Aortic smooth muscle cell (primary cell): ENCODE data around the gene ARL4D. TPM values are rescaled to one million over a fixed set of nuclear protein-coding genes. Genes with fewer than 3 reads are reported as not detected.

Source experiments
- total RNA-seq: library from RNA; depleted of rRNA; stranded (reverse); fragments of >200 nt; gene quantifications from 2 replicates; pipeline ENCODE4 v1.2.3, GENCODE V29; 2014

The ARL4D gene
- total RNA-seq: 16.9 and 19.5 TPM in 2 replicates

GRCh38 chr17:43398724-43399595 is at the start of gene ARL4D:
Gene ARL4D, plus strand, starts transcription at chr17:43398993. Its CDS starts 740 bp downstream, at chr17:43399733.

Other genes starting within 250 kb of the ARL4D start
- gene NBR1, start 227.8 kb upstream of the ARL4D start, total RNA-seq: 127 and 131 TPM in 2 replicates
- 3.0 and 3.6 TPM in 2 replicates for gene TMEM106A, start 187.1 kb upstream of the ARL4D start, total RNA-seq
- 0.92 TPM in 1 of 2 replicates, not detected in the other for gene CCDC200, start 170.4 kb upstream of the ARL4D start, total RNA-seq
- gene RNU2-1, start 165.0 kb upstream of the ARL4D start, total RNA-seq: not detected in 2 replicates
- gene DHX8, start 85.0 kb downstream of the ARL4D start, total RNA-seq: 48.1 and 50.6 TPM in 2 replicates
- gene ETV4, start 147.3 kb downstream of the ARL4D start, total RNA-seq: 2.7 and 3.2 TPM in 2 replicates